Stimulated activated CD4-positive, alpha-beta T cell treated with anti-CD3 and anti-CD28 coated beads, Interleukin-2, amount 100 ng/mL, for 4 hours (primary cell): ENCODE measurements around the gene MAP3K13.
"Not testable (repeated sequence)": the region's sequence is repeated elsewhere in the genome, so short reads cannot be mapped to it uniquely, and the experiment has no call there.

Experiments
- DNase-seq: peaks from one replicate; pipeline ENCODE4 v3.0.0-alpha.2; 2020; ENCODE audit warnings: low read depth

MAP3K13 gene

GRCh38 chr3:185399737-185400667, 37.1 kb downstream of the MAP3K13 start:
- DNase-seq = no peak

- no peak for DNase-seq
Observed at GRCh38 chr3:185400866-185401265, 37.9 kb downstream of the MAP3K13 start.

- DNase-seq = no peak
Observed at GRCh38 chr3:185401319-185401955, 38.5 kb downstream of the MAP3K13 start.

- DNase-seq = no peak
Observed at GRCh38 chr3:185402561-185402960, 39.6 kb downstream of the MAP3K13 start.

- DNase-seq = no peak
Observed at GRCh38 chr3:185403002-185403401, 40.1 kb downstream of the MAP3K13 start.

- DNase-seq = no peak
Observed at GRCh38 chr3:185405243-185405642, 42.3 kb downstream of the MAP3K13 start.

GRCh38 chr3:185405664-185406063, 42.7 kb downstream of the MAP3K13 start:
- no peak for DNase-seq

- no peak for DNase-seq
Observed at GRCh38 chr3:185406121-185406620, 43.2 kb downstream of the MAP3K13 start.

- no peak for DNase-seq
Observed at GRCh38 chr3:185409957-185410356, 47.0 kb downstream of the MAP3K13 start.

- DNase-seq = no peak
Observed at GRCh38 chr3:185411133-185411532, 48.2 kb downstream of the MAP3K13 start.

- no peak for DNase-seq
Observed at GRCh38 chr3:185416513-185416912, 53.6 kb downstream of the MAP3K13 start.

GRCh38 chr3:185418561-185418977, 55.6 kb downstream of the MAP3K13 start:
- not testable (repeated sequence) for DNase-seq

- no peak for DNase-seq
Observed at GRCh38 chr3:185420762-185421161, 57.8 kb downstream of the MAP3K13 start.

GRCh38 chr3:185421577-185422232, 58.8 kb downstream of the MAP3K13 start:
- DNase-seq = no peak

GRCh38 chr3:185422677-185423076, 59.7 kb downstream of the MAP3K13 start:
- no peak for DNase-seq

- DNase-seq = no peak
Observed at GRCh38 chr3:185423178-185423577, 60.2 kb downstream of the MAP3K13 start.

GRCh38 chr3:185424435-185424834, 61.5 kb downstream of the MAP3K13 start:
- no peak for DNase-seq

- no peak for DNase-seq
Observed at GRCh38 chr3:185430375-185430774, 67.4 kb downstream of the MAP3K13 start.

- no peak for DNase-seq
Observed at GRCh38 chr3:185439745-185440466, 77.0 kb downstream of the MAP3K13 start.

GRCh38 chr3:185442031-185442430, 79.1 kb downstream of the MAP3K13 start:
- no peak for DNase-seq

GRCh38 chr3:185444329-185444728, 81.4 kb downstream of the MAP3K13 start:
- no peak for DNase-seq

- no peak for DNase-seq
Observed at GRCh38 chr3:185448107-185448506, 85.2 kb downstream of the MAP3K13 start.
